GM04503 (cell line): ENCODE data around the gene FIBIN.
"Not testable (repeated sequence)": the region's sequence is repeated elsewhere in the genome, so short reads cannot be mapped to it uniquely, and the experiment has no call there.

Experiments
- DNase-seq: peaks from one replicate; pipeline ENCODE4 v3.0.0-alpha.2; 2012; ENCODE audit warnings: low read depth

Gene FIBIN

GRCh38 chr11:26993965-26994457 is at the start of gene FIBIN:
Gene FIBIN (plus strand): TSS chr11:26994112. CDS start chr11:26994527, 415 bp downstream.
- DNase-seq = no peak

DNA sequence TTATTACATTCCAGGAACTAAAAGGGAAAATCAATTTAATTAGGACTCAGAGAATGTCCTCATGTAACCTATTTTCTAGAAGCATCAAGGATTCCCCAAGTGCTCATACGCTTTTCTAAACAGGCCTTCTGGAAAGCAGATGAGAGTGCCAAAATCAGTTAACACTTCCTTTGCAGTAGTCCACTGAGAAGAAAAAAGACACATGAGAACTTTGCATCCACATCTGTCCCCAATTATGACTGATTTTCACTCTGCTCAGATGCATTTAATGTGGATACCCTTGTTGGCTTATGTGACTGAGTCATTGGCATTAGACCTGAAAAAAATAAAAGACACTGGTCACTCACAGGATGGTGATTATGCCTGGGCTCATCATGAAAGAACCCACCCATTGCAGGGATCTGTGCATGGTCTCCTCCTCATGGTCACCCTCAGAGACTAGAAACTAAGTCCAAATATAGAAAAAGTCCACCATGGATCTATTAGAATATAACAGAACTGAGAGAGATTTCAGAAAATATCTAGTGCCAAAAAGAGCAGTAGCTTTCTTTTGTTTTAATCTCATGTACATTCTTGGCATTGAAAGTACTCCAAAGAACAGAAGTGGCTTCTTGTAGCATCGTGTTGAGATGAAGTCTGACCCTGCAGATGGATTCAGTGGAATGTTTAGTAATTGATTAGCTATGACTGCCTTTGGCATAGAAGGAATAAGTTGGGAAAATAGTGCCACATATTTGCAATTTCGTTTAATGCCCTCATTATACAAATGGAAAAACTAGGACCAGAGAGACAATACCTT is 48.8 kb upstream of the FIBIN start:
- DNase-seq = peak; percentile 72

GRCh38 chr11:26946257-26946716 is 47.6 kb upstream of the FIBIN start:
- DNase-seq = peak; percentile 70

- DNase-seq = peak; percentile 100
These were observed 46.5 kb upstream of the FIBIN start for GRCh38 chr11:26947379-26947844.

DNA sequence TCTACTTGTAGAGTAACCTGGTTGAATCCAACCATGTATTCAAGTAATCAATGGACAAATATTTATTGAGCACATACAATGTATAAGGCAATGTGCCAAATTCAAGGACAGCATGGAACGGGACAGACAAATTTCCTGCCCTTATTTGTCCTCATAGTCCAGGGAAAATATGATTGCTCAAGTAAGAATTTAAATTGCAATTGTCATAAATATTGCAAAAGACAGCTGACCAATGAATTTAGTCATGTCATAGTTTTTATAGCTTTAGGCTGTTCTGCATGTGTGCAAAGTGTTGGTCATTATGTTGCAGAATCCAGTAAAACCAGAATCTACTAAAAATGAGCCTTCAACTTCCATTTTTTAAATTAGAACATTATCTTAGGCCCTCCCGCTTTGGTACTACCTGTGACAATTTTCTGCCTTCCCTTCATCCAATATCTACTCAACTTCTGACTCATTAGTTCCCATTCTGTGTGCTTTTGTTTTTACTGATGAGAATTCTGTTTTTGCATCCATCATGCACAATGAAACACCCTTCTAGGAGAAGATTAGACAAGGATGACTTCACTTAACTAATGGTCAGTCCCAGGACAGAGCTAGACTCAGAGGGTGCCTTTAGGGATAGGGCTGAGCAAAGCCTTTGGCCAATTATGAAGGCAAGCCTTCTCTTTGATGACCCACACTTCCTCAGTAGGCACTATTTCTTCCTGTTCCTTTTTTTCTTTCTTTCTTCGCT is 45.8 kb upstream of the FIBIN start:
- no peak for DNase-seq

GRCh38 chr11:26948881-26949280 is 45.0 kb upstream of the FIBIN start:
- DNase-seq = no peak

- DNase-seq = no peak
These were observed 44.1 kb upstream of the FIBIN start for GRCh38 chr11:26949846-26950245.

DNA sequence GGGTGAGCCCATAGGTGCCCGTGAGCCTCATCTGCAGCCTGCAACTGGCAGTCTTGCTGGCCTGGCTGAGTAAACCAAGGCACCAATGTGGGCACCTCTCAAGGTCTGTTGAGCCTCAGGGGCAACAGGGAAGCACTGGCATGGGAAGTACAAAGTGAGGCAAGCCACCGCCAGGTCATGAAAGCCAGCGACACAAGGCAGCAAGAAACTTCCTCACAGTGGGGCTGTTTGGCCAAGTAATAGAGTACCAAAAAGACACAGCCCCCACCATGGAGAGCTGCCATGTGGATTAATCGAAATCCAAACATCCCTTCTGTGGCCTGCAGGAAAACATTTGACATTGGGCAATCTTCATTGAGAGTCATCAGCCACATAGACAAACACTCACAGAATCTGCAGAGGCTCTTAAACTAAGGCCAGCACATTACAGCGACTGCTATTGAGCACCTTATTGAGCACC is 43.6 kb upstream of the FIBIN start:
- peak; percentile 59 for DNase-seq

DNA sequence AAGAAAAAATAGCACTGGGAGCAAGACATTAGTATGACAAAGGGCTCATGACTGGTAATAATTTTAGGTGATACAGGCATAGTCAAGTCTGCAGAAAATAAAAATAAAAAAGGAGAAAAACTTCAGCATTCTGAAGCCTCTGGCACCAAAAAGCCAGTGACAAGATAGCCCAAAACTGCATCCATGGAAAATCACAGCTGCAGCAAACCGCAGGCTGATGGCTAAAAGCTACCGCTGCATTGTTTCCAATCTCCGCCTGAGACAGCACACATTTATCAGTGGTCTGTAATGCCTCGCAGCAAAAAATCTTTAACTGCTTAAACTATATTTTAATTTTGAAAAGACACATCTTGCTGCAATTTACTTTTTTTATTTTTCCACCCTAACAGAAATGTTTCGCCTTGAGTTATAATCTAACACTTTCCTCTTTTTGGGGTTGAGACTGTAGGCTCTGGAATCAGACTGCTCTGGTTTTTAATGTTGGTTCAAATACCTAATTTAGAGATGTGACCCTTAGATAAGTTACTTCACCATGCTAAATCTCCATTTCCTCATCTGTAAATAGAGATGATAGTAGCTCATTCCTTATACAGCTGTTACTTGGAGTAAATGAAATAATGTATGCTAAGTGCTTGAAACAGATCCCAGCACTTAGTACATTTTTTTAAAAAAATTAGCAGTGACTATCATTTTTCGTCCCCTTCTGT is 42.0 kb upstream of the FIBIN start:
- DNase-seq = no peak

DNA sequence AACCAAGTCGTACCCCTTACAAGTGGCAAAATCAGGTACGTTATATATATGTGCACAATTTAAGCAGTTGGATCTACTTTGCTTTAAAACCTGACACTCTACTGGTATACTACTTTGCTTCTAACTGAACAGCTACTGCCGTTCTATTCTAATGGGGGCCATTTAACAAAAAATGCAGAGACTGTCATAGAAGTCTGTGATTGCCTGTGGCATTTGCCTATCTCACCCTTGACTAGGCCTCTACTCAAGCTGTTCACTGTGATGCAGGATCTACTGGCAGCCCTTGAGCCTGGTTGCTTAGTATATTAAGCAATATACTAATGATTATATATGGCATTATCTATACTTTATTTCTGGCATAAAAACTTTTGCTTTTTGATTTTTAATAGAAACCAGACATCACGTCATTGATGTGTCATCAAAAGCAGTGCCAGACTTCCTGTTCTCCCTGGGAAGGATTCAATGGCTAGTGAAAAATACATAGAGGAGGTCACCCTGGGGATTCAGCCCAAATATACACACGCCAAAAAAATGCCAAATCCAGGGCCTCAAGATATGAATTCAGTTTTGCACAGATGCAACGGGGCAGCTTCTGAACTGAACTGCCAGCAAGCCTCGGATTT is 40.0 kb upstream of the FIBIN start:
- no peak for DNase-seq

GRCh38 chr11:26958005-26958701 is 35.8 kb upstream of the FIBIN start:
- no peak for DNase-seq

- no peak for DNase-seq
These were observed 35.2 kb upstream of the FIBIN start for GRCh38 chr11:26958702-26959049.

GRCh38 chr11:26960281-26960680 is 33.6 kb upstream of the FIBIN start:
- DNase-seq = no peak

- DNase-seq = no peak
These were observed 30.1 kb upstream of the FIBIN start for GRCh38 chr11:26963764-26964163.

DNA sequence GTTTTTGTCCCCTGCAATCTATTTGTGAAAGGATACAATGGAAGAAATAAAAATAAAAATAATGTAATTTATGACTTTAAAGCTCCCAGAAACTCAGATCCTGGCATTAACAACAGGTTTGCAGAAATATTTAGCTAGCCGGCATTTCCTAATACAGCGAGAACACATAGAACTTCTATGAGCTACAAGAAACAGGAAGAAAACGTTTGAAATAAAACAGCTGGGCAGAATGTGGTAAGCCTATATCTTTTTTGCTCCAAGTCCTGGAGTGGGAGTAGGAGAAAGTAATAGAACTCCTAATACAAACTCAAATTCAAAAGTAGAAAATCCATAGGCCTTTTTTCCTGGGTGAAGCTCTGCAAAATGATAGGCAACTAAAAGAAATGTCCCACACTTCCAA is 29.6 kb upstream of the FIBIN start:
- no peak for DNase-seq

DNA sequence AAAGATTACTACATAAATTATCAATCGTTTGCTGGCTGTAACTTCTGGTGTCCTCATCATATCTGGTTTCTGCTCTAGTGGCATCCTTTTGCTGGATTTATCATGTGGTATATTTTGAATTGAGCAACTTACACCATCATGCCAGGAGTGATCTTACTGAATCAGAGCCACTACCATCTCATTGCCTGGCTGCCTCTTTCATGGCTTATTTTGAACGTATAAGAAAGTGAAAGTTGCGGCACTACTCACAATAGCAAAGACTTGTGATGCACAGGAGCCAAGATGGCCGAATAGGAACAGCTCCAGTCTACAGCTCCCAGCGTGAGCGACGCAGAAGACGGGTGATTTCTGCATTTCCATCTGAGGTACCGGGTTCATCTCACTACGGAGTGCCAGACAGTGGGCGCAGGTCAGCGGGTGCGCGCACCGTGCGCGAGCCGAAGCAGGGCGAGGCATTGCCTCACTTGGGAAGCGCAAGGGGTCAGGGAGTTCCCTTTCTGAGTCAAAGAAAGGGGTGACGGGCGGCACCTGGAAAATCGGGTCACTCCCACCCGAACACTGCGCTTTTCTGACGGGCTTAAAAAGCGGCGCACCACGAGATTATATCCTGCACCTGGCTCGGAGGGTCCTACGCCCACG is 28.9 kb upstream of the FIBIN start:
- not testable (repeated sequence) for DNase-seq

DNA sequence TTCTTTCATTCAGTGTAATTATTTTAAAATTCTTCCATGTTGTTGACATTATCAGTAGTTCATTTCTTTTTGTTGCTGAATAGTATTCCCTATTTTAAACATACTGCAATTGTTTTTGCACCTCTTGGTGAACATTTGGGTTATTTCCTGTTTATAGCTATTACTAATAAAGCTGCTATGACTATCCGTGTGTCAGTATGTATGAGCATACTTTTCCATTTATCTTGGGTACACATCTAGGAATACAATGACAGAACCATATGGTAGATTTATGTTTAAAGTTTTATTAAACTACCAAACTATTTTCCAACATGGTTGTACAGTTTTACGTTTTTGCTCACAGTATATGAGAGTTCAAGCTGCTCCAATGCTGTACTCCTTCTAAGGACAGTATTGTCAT is 22.0 kb upstream of the FIBIN start:
- DNase-seq = no peak

DNA sequence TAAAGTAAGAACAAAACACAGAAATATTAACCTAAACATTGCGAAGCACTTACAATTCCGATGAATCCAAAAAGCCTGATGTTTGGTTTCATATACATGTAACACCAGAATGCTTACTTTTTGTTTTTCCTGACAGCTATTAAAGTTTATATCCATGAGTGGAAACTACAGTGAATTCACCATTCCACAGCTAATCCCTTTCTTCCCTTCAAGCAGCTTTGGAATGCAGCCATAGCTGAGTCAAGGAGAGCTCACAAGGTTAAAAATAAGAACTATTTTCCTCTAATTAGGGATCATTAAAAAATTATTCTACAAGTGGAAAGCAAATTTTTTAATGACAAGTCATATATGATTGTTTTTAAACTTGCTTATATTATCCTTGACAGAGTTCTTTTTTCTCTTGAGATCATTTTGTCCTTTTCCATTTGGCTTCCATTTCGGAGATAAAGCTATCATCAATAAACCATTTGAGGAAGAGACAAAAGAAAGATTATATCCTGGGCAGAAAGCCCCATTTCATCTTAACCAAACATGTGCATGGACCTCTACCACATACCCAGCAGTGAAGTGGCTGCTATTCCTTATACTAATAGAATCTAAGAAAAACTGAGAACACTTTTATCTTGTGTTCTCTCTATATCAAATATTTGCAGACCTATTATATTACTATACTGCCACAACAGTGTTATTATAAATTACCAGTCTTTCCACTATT is 19.7 kb upstream of the FIBIN start:
- DNase-seq = no peak

GRCh38 chr11:26974996-26975395 is 18.9 kb upstream of the FIBIN start:
- DNase-seq = no peak

- no peak for DNase-seq
These were observed 17.5 kb upstream of the FIBIN start for GRCh38 chr11:26976389-26976788.
